DOHH2 (cell line): ENCODE data around the gene MED19.

Experiments used
- EZH2phosphoT487 ChIP-seq: fragments of 200-600 bp; sonication (generic); IDR thresholded peaks from 2 replicates; pipeline ENCODE4 v1.6.1; 2017; ENCODE audit warnings: borderline replicate concordance, mild to moderate bottlenecking, antibody characterized with exemption, low read length, moderate library complexity, mixed read lengths
- TF ChIP-seq, protein P1 (sequence below): fragments of 200-600 bp; sonication (generic); IDR thresholded peaks from one replicate; pipeline ENCODE4 v1.5.1; 2014; ENCODE audit warnings: antibody characterized with exemption, mild to moderate bottlenecking, low read depth, low read length; ENCODE audit not compliant: poor library complexity, severe bottlenecking

DNA sequence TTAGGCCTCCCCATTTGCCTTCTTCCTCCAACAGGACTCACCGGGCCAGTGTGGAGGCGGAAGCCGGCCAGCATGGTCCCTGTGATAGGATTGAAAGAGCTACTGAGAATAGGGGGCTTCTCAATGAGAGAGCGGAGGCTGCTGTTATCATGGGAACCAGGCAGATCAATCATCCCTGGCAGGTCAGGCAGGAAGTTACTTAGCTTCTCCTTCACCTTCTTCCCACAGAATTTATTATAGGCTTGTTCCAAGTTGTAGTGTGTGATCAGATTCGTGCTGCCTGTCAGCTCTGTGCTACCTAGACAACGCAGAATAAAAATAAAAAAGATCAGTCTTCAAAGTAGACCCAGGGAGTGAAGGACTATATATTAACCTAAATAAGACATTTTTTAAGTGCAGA, 7.1 kb downstream of the MED19 start:
- no peak for TF ChIP-seq EZH2phosphoT487
- TF ChIP-seq, protein P1, sequence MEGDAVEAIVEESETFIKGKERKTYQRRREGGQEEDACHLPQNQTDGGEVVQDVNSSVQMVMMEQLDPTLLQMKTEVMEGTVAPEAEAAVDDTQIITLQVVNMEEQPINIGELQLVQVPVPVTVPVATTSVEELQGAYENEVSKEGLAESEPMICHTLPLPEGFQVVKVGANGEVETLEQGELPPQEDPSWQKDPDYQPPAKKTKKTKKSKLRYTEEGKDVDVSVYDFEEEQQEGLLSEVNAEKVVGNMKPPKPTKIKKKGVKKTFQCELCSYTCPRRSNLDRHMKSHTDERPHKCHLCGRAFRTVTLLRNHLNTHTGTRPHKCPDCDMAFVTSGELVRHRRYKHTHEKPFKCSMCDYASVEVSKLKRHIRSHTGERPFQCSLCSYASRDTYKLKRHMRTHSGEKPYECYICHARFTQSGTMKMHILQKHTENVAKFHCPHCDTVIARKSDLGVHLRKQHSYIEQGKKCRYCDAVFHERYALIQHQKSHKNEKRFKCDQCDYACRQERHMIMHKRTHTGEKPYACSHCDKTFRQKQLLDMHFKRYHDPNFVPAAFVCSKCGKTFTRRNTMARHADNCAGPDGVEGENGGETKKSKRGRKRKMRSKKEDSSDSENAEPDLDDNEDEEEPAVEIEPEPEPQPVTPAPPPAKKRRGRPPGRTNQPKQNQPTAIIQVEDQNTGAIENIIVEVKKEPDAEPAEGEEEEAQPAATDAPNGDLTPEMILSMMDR, result no peak
